ENCODE results near the gene ATF4. TPM values are rescaled to one million over a fixed set of nuclear protein-coding genes. Genes with fewer than 3 reads are reported as not detected.

The ATF4 gene
- polyA plus RNA-seq, 1 experiment, result 886 TPM

DNA sequence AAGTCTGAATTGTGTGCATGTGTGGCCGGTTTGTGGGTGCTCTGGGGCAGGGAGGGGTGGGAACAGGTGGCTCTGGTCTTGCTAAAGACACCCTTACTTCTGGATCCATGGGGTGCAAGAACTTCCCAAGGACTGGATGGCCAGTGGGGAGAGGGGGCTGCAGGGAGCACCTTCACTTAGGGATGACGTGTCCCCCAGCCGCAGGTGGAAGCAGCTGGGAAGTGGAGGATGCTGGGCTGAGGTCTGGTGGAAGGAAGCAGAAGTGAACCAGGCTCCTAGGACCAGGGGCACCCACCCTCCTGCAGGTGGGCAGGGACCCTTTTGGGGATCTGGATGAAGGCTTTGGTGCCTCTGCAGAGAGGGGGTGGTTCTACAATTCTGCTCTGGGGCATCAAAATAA is 28.2 kb upstream of the ATF4 start:
- no peak for DNase-seq (ENCODE audit: low read depth)
- TF ChIP-seq, protein P1, sequence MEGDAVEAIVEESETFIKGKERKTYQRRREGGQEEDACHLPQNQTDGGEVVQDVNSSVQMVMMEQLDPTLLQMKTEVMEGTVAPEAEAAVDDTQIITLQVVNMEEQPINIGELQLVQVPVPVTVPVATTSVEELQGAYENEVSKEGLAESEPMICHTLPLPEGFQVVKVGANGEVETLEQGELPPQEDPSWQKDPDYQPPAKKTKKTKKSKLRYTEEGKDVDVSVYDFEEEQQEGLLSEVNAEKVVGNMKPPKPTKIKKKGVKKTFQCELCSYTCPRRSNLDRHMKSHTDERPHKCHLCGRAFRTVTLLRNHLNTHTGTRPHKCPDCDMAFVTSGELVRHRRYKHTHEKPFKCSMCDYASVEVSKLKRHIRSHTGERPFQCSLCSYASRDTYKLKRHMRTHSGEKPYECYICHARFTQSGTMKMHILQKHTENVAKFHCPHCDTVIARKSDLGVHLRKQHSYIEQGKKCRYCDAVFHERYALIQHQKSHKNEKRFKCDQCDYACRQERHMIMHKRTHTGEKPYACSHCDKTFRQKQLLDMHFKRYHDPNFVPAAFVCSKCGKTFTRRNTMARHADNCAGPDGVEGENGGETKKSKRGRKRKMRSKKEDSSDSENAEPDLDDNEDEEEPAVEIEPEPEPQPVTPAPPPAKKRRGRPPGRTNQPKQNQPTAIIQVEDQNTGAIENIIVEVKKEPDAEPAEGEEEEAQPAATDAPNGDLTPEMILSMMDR (IDR thresholded peaks at IDR 0.05; ENCODE audit: insufficient read depth, low read depth, low read length), result no peak
- H3K4me3 ChIP-seq (ENCODE audit: low read depth, low read length), result no peak overlapping the region
- ChIA-PET POLR2A (no interaction called here), CTCF (interaction anchor here (0.9 to 3.3 kb wide), 5 partner anchors 8 to 532 kb away, joined by 3 to 35 read pairs (median 13); partner anchors contain the start of gene RPS19BP1)
- H3K27me3 ChIP-seq (ENCODE audit: control insufficient read depth, insufficient read depth, low read length), result no peaks in the 10 kb centered on the region
- H3K36me3 ChIP-seq (ENCODE audit: control insufficient read depth, insufficient read depth, low read length), result no peaks in the 10 kb centered on the region

DNA sequence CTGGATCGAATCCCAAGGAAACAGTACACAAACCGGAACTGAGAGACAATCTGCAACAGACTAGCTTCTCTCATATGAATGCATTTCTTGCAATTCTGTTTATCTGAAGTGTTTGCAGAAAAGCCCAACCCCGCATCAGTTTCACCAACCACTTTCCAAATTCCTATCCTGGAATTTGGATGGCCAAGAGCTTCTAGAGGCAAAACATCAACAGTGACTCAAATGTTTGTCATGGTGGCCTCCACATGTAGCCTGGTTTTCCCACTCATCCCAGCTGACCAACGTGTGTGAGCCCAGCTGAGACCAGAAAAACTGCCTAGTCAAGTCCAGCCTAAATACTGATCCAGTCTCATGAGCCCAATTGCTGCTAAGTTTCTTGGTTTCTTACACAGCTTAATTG is 26.6 kb upstream of the ATF4 start:
- POLR2A ChIA-PET, result interaction anchor here (0.5 to 0.9 kb wide), 4 partner anchors 8 to 764 kb away, joined by 3 to 5 read pairs (median 3); partner anchors contain the start of gene MIEF1

DNA sequence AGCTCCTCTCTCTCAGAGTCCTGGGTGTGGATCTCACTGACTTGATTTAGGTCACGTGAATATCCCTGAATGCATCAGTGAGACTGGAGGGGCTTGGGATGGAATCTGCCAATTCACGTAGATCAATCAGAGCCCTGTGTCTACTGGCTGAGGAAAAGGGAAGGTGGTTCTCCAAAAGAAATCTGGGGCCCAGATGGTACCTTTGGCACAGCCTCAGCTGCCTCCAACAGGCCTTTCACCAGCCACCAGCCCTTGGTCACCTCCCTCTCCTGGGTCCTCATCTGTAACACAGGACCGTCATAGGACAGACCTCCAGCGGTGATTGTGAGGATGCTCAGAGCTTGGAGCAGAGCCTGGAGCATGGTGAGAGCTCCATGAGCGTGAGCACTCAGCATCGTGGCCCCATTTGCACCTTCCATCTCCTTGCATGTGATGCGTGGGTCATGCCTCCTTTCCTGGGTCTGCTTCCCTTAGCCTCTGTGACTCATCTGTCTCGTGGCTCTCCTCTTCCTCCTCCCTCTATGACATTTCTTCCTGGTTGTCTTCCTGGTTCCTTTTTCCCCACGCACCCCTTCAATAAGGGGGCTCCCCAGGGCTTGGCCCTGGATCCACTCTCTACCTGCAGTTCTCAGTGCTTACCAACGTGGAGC is 25.8 kb upstream of the ATF4 start:
- no peaks in the 10 kb centered on the region for H3K36me3 ChIP-seq (ENCODE audit: control insufficient read depth, insufficient read depth, low read length)
- TF ChIP-seq, protein P1 (IDR thresholded peaks at IDR 0.05; ENCODE audit: insufficient read depth, low read depth, low read length), result no peak
- DNase-seq (ENCODE audit: low read depth), result no peak
- ChIA-PET POLR2A (interaction anchor here (0.6 to 0.8 kb wide), 2 partner anchors 7 to 764 kb away, joined by 3 read pairs; partner anchors contain the start of gene MIEF1), CTCF (interaction anchor here (0.8 to 3.3 kb wide), 18 partner anchors 11 to 881 kb away, joined by 3 to 35 read pairs (median 6); partner anchors contain the start of gene RPS19BP1)
- H3K4me3 ChIP-seq (ENCODE audit: low read depth, low read length), result no peak overlapping the region
- H3K27me3 ChIP-seq (ENCODE audit: control insufficient read depth, insufficient read depth, low read length), result peaks cover 1% of the 10 kb centered on the region; the same call in 1 of the 2 replicates

More for the DNA sequence above, 26.6 kb upstream of the ATF4 start:
- H3K36me3 ChIP-seq (ENCODE audit: control insufficient read depth, insufficient read depth, low read length), result no peaks in the 10 kb centered on the region
- TF ChIP-seq, protein P1 (IDR thresholded peaks at IDR 0.05; ENCODE audit: insufficient read depth, low read depth, low read length), result no peak
- DNase-seq (ENCODE audit: low read depth), result peak; percentile 87
- CTCF ChIA-PET, result interaction anchor here (0.6 to 3.3 kb wide), 28 partner anchors 8 to 882 kb away, joined by 3 to 35 read pairs (median 4); partner anchors contain the start of genes MIEF1 and RPS19BP1
- no peaks in the 10 kb centered on the region; the same call in 1 of the 2 replicates for H3K27me3 ChIP-seq (ENCODE audit: control insufficient read depth, insufficient read depth, low read length)
- no peak overlapping the region for H3K4me3 ChIP-seq (ENCODE audit: low read depth, low read length)

DNA sequence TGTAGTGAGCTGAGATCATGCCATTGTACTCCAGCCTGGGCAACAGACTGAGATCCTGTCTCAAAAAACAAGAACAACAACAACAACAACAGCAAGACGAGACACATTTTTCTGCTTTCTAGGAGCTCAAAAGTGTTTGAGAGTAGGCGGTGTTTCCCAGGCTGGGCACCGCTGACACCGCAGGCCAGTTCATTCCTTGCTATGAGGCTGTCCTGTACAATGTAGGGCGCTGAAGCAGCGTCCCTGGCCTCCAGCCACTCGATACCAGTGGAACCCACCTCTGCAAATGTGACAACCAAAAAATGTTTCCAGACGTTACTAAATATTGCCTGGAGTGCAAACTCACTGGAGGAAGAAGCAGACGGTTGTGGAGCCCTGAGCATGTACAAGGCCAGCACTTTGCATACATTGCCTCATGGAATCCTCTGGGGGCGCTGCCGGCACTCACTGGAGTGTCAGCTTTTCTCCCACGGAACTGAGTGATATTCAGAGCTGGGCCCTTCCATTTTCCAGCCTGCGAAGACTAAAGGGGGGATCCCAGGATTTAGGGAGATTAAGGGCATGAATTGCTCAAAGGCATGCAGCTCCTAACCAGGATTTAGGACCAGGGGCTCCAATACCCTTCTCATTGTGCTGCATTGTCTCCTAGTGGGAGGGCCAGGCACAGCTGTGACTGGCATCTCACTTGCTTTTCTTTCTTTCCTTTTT is 24.1 kb upstream of the ATF4 start:
- Histone ChIP-seq H3K4me3 (ENCODE audit: low read depth, low read length) (no peak overlapping the region), H3K36me3 (ENCODE audit: control insufficient read depth, insufficient read depth, low read length) (no peaks in the 10 kb centered on the region), H3K27me3 (ENCODE audit: control insufficient read depth, insufficient read depth, low read length) (peaks cover 1% of the 10 kb centered on the region; the same call in 1 of the 2 replicates)
- TF ChIP-seq, protein P1 (IDR thresholded peaks at IDR 0.05; ENCODE audit: insufficient read depth, low read depth, low read length), result peak; percentile 86
- no peak for DNase-seq (ENCODE audit: low read depth)
- ChIA-PET POLR2A (no interaction called here), CTCF (interaction anchor here (0.6 to 3.6 kb wide), 25 partner anchors 9 to 540 kb away, joined by 3 to 20 read pairs (median 5); partner anchors contain the start of genes ATF4 and TAB1)

DNA sequence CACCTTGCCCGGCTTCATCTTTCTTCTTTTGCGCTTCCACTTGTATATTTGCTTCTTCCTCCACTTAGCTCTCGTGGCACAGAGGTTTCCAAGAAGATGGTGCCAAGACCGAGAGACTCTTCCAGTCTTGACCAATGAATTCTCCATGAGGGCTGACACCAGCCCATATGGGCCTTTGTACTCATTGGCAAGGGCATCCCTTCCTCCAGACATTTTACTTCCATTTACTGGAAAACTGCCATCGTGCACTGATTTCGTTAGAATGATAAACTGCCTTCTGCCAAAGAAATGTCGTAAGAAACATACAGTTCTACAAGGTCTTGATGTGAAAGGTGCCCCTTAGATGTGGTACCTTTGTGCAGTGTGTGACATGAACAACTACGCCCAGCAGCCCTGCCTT is 22.9 kb upstream of the ATF4 start:
- H3K36me3 ChIP-seq (ENCODE audit: control insufficient read depth, insufficient read depth, low read length), result no peaks in the 10 kb centered on the region
- TF ChIP-seq, protein P1 (IDR thresholded peaks at IDR 0.05; ENCODE audit: insufficient read depth, low read depth, low read length), result no peak
- ChIA-PET POLR2A (no interaction called here), CTCF (interaction anchor here (0.6 to 3.6 kb wide), 8 partner anchors 10 to 539 kb away, joined by 3 to 20 read pairs (median 4); no protein-coding TSS in a partner anchor)
- peaks cover 1% of the 10 kb centered on the region; the same call in 1 of the 2 replicates for H3K27me3 ChIP-seq (ENCODE audit: control insufficient read depth, insufficient read depth, low read length)
- H3K4me3 ChIP-seq (ENCODE audit: low read depth, low read length), result no peak overlapping the region
- no peak for DNase-seq (ENCODE audit: low read depth)
